HG03064 (cell line): Measurements from ENCODE around the gene CLRN1.

Experiments
- ATAC-seq: cut with Tn5 transposase; IDR thresholded peaks from one replicate; pipeline ENCODE4 v1.9.1; 2021; ENCODE audit warnings: low read depth; ENCODE audit not compliant: unreplicated experiment

The CLRN1 gene

GRCh38 chr3:150978566-150979148, 6.1 kb upstream of the CLRN1 start:
- no peak for ATAC-seq

GRCh38 chr3:150975992-150976368, 3.5 kb upstream of the CLRN1 start:
- no peak for ATAC-seq

DNA sequence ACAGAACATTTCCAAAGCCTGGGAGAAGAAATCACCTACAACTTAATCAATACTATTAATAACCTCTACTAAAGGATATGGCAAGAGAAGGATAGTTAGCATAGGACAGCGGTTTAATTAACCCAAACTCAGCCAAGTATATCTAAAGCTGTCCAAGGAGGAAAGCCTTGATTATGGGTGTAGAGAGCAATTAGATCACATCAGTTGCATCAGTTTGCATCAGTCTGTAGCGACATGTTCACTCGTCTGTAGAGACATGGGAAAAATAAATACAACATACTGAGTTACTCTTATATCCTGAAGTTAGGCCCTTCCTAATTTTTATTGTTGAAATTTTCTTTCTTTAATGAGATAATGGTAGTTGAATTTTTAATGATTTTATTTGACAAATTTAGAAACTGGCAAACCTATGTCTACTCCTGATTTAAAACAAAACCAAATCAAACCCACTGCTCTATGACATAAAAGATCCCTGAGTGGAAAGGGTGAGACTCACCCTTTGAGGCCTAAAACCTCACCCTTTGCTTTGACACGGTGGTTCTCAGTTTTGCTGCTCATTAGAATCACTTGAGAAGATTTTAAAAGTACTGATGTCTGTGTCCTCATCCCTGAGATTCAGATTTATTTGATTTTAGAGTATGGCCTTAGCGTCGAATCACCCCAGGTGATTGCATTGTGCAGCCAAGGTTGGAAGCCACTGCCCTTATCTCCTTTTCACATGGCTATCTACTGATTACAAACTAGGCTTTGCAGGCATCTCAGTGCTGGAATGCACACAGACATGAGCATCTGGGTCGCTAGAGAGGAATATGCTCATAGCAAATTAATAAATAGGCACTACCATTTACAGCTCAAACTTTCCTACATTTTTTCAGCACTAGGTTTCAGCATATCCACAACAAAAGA, 2.8 kb upstream of the CLRN1 start:
- no peak for ATAC-seq

GRCh38 chr3:150970665-150971324, 1.7 kb downstream of the CLRN1 start:
- ATAC-seq = no peak

- no peak for ATAC-seq
Measured at GRCh38 chr3:150968341-150969035, 4.0 kb downstream of the CLRN1 start.

DNA sequence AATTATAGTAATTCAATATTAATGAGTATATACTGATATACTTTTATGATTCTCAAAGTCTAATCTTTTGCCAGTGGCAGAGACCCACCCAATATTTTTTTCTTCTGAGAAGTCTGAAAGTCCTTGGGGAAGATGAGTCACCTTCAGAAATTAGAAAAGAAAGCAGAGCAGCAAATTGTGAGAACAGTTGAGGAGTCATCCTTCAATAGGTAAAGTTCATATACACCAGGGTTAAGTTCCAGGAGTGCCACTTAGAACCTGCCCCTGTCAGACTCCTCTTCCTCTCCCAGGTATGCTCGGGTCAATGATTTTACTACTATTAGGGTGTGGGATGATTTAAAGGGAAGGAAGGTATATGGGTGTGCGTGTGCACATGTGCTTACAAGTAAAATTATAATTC, 7.1 kb downstream of the CLRN1 start:
- ATAC-seq = no peak

GRCh38 chr3:150961949-150962348, 10.6 kb downstream of the CLRN1 start:
- ATAC-seq = no peak

GRCh38 chr3:150960708-150961684, 11.5 kb downstream of the CLRN1 start:
- ATAC-seq = no peak

DNA sequence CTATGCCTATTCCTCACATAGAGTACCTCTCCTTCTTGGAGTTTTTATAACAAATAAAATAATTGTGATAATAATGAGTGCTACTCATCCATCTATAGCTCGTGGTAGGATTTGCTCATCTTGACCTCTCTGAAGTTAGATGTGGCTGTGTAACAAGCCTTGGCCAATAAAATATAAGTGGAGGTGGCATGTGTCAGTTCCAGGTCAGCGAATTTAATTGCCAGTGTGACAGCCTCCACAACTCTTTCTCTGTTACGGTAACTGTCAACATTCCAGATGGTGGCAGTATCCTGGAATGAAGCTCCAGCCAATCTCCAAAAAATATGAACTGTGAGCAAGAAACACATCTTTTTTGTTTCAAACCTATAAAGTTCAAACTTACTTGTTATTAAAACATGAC, 13.8 kb downstream of the CLRN1 start:
- ATAC-seq = no peak

- no peak for ATAC-seq
Measured at GRCh38 chr3:150956376-150956775, 16.2 kb downstream of the CLRN1 start.

- no peak for ATAC-seq
Measured at GRCh38 chr3:150951923-150952322, 20.6 kb downstream of the CLRN1 start.

DNA sequence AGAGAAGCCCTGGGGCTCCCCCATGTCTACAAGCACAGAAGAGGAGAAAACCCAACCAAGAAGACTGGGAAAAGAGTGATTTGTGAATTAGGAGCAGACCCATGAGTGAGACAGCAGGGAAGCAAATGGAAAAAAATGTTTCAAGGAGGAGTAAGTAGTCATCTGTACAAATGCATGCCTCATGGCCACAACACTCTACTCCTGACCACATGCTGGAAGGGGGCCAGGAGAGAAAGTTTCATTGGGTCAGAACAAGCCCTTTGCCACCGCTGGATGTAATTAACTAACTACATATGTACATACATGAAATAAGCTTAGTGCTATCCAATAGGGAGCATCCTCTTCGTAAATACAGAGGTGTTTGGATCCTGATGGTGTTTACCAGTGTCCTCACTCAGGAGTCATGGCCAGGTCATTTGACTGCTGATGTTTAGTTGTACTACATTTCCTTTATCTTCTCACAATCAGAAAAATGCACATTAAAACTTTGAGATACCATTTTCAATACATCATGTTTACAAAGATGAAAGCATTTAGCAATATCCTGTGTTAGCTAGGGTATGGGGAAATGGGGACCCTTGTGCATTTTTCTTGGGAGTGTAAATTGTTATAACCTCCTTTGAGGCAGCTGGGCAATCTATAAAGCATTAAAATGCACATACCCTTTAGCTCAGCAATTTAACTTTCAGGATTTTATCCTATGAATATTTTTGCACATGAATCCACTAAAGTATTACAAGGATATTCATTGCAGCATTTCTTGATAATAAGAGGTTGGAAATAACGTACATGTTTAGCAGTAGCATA, 27.1 kb downstream of the CLRN1 start:
- no peak for ATAC-seq

- no peak for ATAC-seq
Measured at GRCh38 chr3:150942221-150942620, 30.3 kb downstream of the CLRN1 start.

DNA sequence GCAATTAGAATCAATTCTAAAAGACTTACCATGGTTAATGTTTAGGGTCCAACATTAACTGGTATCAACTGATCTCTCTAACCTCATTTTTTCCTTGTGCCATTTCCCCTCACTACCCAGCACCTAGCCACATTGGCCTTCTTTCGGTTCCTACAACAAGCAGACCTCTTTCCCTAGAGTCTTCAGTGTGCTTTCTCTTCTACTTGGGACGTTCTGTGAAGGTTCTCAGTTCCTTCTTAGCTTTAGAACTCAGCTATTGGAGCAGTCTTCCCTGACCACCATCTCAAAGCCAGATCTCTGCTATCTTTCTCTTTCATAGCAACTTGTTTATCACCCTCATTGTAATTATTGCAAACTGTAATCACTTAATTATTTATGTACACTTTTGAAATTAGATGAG, 35.8 kb downstream of the CLRN1 start:
- no peak for ATAC-seq

GRCh38 chr3:150933473-150933995, 39.0 kb downstream of the CLRN1 start:
- no peak for ATAC-seq

DNA sequence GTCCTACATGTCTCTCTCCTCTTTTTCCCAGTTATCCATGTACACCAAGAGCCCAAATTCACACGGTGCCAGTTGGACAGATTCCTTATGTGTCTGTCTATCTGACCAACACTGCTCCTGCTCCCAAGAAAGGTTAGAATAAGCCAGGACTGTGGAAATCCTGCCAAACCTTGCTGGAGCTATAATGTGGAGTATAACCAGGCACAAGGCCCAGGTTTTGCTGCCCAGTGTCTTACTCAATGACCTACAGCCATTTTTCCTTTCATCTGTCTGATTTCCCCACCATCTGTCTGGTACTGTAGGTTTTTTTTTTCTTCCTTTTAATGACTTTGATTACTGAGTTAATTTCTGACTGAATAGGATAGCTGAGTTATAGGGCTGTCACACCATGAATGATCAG, 40.8 kb downstream of the CLRN1 start:
- ATAC-seq = no peak

- ATAC-seq = no peak
Measured at GRCh38 chr3:150930839-150931238, 41.7 kb downstream of the CLRN1 start.

DNA sequence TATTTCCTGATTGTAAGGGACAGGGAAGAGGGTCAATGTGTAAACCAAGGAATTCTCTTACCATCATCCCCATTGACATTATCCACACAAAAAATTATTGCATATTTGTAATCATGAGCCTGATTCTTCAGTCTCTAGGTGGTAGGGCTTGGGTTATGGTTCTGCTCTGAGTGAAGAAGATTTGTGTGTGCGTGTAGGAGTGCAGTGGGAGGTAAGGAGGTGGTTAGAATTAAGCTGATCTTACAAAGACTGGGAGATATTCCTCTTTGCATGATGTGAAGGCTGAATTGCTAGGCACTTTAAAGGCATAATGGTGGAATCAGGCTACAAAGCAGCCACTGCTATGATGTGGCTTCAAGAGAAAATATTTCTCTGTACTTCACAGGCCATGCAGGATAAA, 44.3 kb downstream of the CLRN1 start:
- ATAC-seq = no peak

- no peak for ATAC-seq
Measured at GRCh38 chr3:150926328-150926727, 46.2 kb downstream of the CLRN1 start.
